IMR-90 (cell line): ENCODE results near the gene THRA.

Source experiments
- BHLHE40 ChIP-seq: fragments of 150-350 bp; IDR thresholded peaks from 2 replicates; pipeline ENCODE4 v1.6.1; 2016; ENCODE audit warnings: mild to moderate bottlenecking, low read depth, low read length
- CEBPB ChIP-seq: IDR thresholded peaks from 2 replicates; pipeline ENCODE4 v1.6.1; 2012; ENCODE audit warnings: low read depth, low read length, improper control_type of control experiment
- CHD1 ChIP-seq: IDR thresholded peaks from 2 replicates; pipeline ENCODE4 v1.6.1; 2012; ENCODE audit warnings: low read depth, low read length, improper control_type of control experiment
- CTCF ChIP-seq: conservative IDR thresholded peaks from 2 replicates; pipeline ENCODE4 v1.5.1; 2012; ENCODE audit warnings: mild to moderate bottlenecking, low read depth, low read length, improper control_type of control experiment
- ELK1 ChIP-seq: fragments of 150-350 bp; IDR thresholded peaks from 2 replicates; pipeline ENCODE4 v1.6.1; 2016; ENCODE audit warnings: low read depth, mild to moderate bottlenecking, low read length, moderate library complexity, borderline replicate concordance
- MAZ ChIP-seq: IDR thresholded peaks from 2 replicates; pipeline ENCODE4 v1.6.1; 2012; ENCODE audit warnings: low read depth, mild to moderate bottlenecking, low read length, improper control_type of control experiment, moderate library complexity, borderline replicate concordance
- POLR2A ChIP-seq: IDR thresholded peaks from 2 replicates; pipeline ENCODE4 v1.6.1; 2012; ENCODE audit warnings: mild to moderate bottlenecking, low read depth, low read length
- RAD21 ChIP-seq: IDR thresholded peaks from 2 replicates; pipeline ENCODE4 v1.6.1; 2012; ENCODE audit warnings: low read length, improper control_type of control experiment
- RCOR1 ChIP-seq: IDR thresholded peaks from 2 replicates; pipeline ENCODE4 v1.6.1; 2012; ENCODE audit warnings: mild to moderate bottlenecking, low read length, improper control_type of control experiment; ENCODE audit not compliant: insufficient replicate concordance
- RFX5 ChIP-seq: IDR thresholded peaks from 2 replicates; pipeline ENCODE4 v1.8.0; 2012; ENCODE audit warnings: low read depth, mild to moderate bottlenecking, low read length, moderate library complexity
- USF2 ChIP-seq: fragments of 150-350 bp; IDR thresholded peaks from 2 replicates; pipeline ENCODE4 v1.6.1; 2017; ENCODE audit warnings: mild to moderate bottlenecking, antibody characterized with exemption, low read length, low read depth

GRCh38 chr17:40113907-40114245 is 51.1 kb downstream of the THRA start:
- TF ChIP-seq CTCF: no peak
- no peak for TF ChIP-seq RAD21
- TF ChIP-seq POLR2A: no peak
- TF ChIP-seq MAZ: no peak
- no peak for TF ChIP-seq RFX5
- TF ChIP-seq USF2: no peak
- no peak for TF ChIP-seq BHLHE40
- no peak for TF ChIP-seq CEBPB
- TF ChIP-seq CHD1: no peak
- TF ChIP-seq RCOR1: no peak
- no peak for TF ChIP-seq ELK1
